Right atrium auricular region (tissue), 2 donors: ENCODE results near the gene GLRA1. TPM values are rescaled to one million over a fixed set of nuclear protein-coding genes. Genes with fewer than 3 reads are reported as not detected.
"Not testable (repeated sequence)": the region's sequence is repeated elsewhere in the genome, so short reads cannot be mapped to it uniquely, and the experiment has no call there.

Experiments
- DNase-seq: peaks from one replicate; pipeline ENCODE4 v3.0.0-alpha.2; 2019; ENCODE audit warnings: low spot score
- H3K27ac ChIP-seq, 2 donors: fragments of 200-600 bp; sonication (generic); 1 replicate in 1 of 2; 2 replicates in 1 of 2; pipeline ENCODE4 v1.5.1; 2016 to 2019
- H3K27me3 ChIP-seq, 2 donors: fragments of 200-600 bp; sonication (generic); one replicate each; pipeline versions ENCODE4 v1.5.1 to v1.6.0; 2017 to 2019
- H3K36me3 ChIP-seq: fragments of 200-600 bp; sonication (generic); one replicate; pipeline ENCODE4 v1.5.1; 2016
- H3K4me1 ChIP-seq, 2 donors: fragments of 200-600 bp; sonication (generic); one replicate each; pipeline versions ENCODE4 v1.5.1 to v1.6.0; 2017 to 2019
- H3K4me3 ChIP-seq, 2 donors: fragments of 200-600 bp; sonication (generic); 1 replicate in 1 of 2; 2 replicates in 1 of 2; pipeline ENCODE4 v1.5.1; 2017 to 2019; ENCODE audit warnings: mild to moderate bottlenecking in 1 of 2, moderate library complexity in 1 of 2
- H3K9me3 ChIP-seq, 2 donors: fragments of 200-600 bp; sonication (generic); one replicate each; pipeline ENCODE4 v1.5.1; 2019
- total RNA-seq, 2 donors: library from RNA; depleted of rRNA; stranded (reverse); fragments of >200 nt; gene quantifications; one replicate each; pipeline ENCODE4 v1.1.0, GENCODE V29; 2016
- TF ChIP-seq, protein P1 (sequence below), 2 donors: fragments of 200-600 bp; sonication (generic); IDR thresholded peaks; one replicate each; pipeline ENCODE4 v1.5.1; 2019; ENCODE audit warnings: antibody characterized with exemption in 2 of 2

The GLRA1 gene
- total RNA-seq, 2 donors from 2014 or later, result not detected

- no peaks in the 10 kb centered on the region for H3K4me1 ChIP-seq
- no peak for DNase-seq
- TF ChIP-seq, protein P1, sequence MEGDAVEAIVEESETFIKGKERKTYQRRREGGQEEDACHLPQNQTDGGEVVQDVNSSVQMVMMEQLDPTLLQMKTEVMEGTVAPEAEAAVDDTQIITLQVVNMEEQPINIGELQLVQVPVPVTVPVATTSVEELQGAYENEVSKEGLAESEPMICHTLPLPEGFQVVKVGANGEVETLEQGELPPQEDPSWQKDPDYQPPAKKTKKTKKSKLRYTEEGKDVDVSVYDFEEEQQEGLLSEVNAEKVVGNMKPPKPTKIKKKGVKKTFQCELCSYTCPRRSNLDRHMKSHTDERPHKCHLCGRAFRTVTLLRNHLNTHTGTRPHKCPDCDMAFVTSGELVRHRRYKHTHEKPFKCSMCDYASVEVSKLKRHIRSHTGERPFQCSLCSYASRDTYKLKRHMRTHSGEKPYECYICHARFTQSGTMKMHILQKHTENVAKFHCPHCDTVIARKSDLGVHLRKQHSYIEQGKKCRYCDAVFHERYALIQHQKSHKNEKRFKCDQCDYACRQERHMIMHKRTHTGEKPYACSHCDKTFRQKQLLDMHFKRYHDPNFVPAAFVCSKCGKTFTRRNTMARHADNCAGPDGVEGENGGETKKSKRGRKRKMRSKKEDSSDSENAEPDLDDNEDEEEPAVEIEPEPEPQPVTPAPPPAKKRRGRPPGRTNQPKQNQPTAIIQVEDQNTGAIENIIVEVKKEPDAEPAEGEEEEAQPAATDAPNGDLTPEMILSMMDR (IDR thresholded peaks at IDR 0.05), result no peak
- no peaks in the 10 kb centered on the region for H3K9me3 ChIP-seq
- no peaks in the 10 kb centered on the region for H3K36me3 ChIP-seq
- H3K4me3 ChIP-seq, result no peak overlapping the region
- no peak overlapping the region for H3K27ac ChIP-seq
- H3K27me3 ChIP-seq, result no peaks in the 10 kb centered on the region
These were observed 67.8 kb downstream of the GLRA1 start for GRCh38 chr5:151856861-151857260.

DNA sequence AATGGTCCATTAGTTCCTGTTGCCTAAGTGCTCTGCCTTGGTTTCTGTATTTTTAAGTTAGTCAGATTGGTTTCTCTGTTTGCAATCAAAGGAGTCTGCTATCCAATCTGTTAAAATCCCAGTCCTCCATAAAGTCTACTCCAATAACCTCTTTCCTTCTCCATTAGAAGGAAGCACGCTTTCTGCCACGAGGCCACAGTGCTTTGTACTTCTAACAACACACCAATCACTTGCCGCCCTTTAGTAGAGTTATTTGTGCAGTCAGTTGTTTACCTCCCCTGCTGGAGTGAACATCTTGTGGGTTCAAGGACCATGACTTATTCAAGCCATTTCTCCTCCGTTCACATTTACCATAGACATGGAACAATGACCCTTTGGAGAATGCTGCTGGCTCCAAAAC, 69.0 kb downstream of the GLRA1 start:
- H3K4me1 ChIP-seq, result no peaks in the 10 kb centered on the region
- no peaks in the 10 kb centered on the region for H3K36me3 ChIP-seq
- no peaks in the 10 kb centered on the region for H3K9me3 ChIP-seq
- H3K27ac ChIP-seq, result no peak overlapping the region
- TF ChIP-seq, protein P1 (IDR thresholded peaks at IDR 0.05), result no peak
- DNase-seq, result no peak
- no peaks in the 10 kb centered on the region for H3K27me3 ChIP-seq
- no peak overlapping the region for H3K4me3 ChIP-seq

- Histone ChIP-seq H3K9me3 (no peaks in the 10 kb centered on the region), H3K36me3 (no peaks in the 10 kb centered on the region), H3K27me3 (no peaks in the 10 kb centered on the region), H3K27ac (no peak overlapping the region), H3K4me3 (no peak overlapping the region), H3K4me1 (no peaks in the 10 kb centered on the region)
- TF ChIP-seq, protein P1 (IDR thresholded peaks at IDR 0.05), result no peak
- no peak for DNase-seq
These were observed 76.8 kb downstream of the GLRA1 start for GRCh38 chr5:151847871-151848270.

GRCh38 chr5:151846765-151847164, 77.9 kb downstream of the GLRA1 start:
- Histone ChIP-seq H3K4me3 (no peak overlapping the region), H3K9me3 (no peaks in the 10 kb centered on the region), H3K27ac (no peak overlapping the region), H3K36me3 (no peaks in the 10 kb centered on the region), H3K27me3 (no peaks in the 10 kb centered on the region), H3K4me1 (no peaks in the 10 kb centered on the region)
- no peak for DNase-seq
- TF ChIP-seq, protein P1 (IDR thresholded peaks at IDR 0.05), result no peak

DNA sequence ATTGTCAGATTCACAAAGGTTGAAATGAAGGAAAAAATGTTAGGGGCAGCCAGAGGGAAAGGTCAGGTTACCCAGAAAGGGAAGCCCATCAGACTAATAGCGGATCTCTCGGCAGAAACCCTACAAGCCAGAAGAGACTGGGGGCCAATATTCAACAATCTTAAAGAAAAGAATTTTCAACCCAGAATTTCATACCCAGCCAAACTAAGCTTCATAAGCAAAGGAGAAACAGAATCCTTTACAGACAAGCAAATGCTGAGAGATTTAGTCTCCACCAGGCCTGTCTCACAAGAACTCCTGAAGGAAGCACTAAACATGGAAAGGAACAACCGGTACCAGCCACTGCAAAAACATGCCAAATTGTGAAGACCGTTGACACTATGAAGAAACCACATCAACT, 91.8 kb downstream of the GLRA1 start:
- H3K4me1 ChIP-seq, H3K4me3 ChIP-seq, H3K36me3 ChIP-seq, H3K27me3 ChIP-seq, DNase-seq, H3K27ac ChIP-seq: not testable (repeated sequence)
- H3K9me3 ChIP-seq, result peaks cover 0 to 30% of the 10 kb centered on the region in 2 donors

GRCh38 chr5:151829370-151829769, 95.3 kb downstream of the GLRA1 start:
- no peak overlapping the region for H3K27ac ChIP-seq
- TF ChIP-seq, protein P1 (IDR thresholded peaks at IDR 0.05), result no peak
- no peak overlapping the region for H3K4me3 ChIP-seq
- H3K27me3 ChIP-seq, result no peaks in the 10 kb centered on the region
- no peaks in the 10 kb centered on the region for H3K4me1 ChIP-seq
- H3K9me3 ChIP-seq, result peaks cover 0 to 11% of the 10 kb centered on the region in 2 donors
- DNase-seq, result no peak
- H3K36me3 ChIP-seq, result no peaks in the 10 kb centered on the region
